GM21529 (cell line): ENCODE measurements around the gene USP5.

Experiments
- ATAC-seq: cut with Tn5 transposase; IDR thresholded peaks from one replicate; pipeline ENCODE4 v1.9.1; 2021; ENCODE audit not compliant: unreplicated experiment

Gene USP5

DNA sequence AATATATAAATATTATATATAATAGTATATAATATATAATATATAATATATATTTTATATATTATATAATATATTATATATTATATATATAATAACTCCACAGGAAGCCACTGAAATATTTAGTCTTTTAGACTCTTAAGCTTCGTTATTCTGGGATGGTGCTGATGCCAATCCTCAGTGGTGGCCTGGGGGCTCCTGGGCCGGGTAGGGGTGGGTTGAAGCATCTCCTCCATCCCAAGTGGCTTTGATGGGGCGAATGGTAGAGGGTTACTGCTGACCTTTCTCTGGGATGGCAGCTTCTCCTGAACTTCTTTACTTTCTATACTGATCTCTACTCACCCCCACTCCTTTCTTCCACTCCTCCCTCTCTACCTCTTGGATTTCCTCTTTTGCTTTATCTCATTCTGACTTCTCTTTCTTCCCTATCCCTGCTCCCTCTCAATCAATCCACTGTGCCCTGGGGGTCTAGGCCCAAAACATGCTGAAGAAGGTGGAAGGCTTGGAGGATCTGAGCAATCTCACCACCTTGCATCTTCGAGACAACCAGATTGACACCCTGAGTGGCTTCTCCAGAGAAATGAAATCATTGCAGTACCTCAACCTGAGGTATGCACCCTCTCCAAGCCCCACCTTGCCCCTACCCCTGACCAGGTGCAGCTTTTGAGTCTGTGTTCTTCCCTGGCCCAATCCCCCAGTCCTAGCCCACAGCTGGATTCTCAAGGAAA lies 57.6 kb downstream of the USP5 start:
- ATAC-seq: no peak

- ATAC-seq: no peak
Observed at GRCh38 chr12:6912164-6912935, 60.4 kb downstream of the USP5 start.

DNA sequence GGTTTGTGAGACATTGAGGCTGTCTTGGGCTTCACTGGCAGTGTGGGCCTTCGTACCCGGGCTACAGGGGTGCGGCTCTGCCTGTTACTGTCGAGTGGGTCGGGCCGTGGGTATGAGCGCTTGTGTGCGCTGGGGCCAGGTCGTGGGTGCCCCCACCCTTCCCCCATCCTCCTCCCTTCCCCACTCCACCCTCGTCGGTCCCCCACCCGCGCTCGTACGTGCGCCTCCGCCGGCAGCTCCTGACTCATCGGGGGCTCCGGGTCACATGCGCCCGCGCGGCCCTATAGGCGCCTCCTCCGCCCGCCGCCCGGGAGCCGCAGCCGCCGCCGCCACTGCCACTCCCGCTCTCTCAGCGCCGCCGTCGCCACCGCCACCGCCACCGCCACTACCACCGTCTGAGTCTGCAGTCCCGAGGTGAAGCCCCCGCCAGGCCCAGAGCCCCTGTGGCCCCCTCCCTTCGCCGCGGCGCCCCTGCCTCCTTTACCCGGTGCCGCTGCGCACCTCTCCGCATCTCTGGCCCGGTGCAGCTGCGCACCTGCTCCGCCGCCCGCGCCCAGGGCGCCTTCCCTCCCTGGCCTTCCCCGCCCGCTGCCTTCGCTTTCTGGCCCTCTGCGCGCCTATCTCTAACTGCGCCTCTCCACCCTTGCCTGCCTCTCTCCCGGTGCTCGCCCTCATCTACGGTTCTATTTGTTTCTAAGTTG lies 62.4 kb downstream of the USP5 start, which contains the start of gene ENO2:
Gene ENO2, plus strand, starts transcription at position 335 of the 701 bp plus-strand sequence. CDS start 1,253 bp downstream, outside the sequence.
- ATAC-seq: peak; percentile 77

GRCh38 chr12:6914947-6915788 lies 63.2 kb downstream of the USP5 start:
- ATAC-seq: no peak

- no peak for ATAC-seq
Observed at GRCh38 chr12:6915789-6916285, 63.9 kb downstream of the USP5 start.
